Embryonic facial prominence (tissue), 1 donor: ENCODE data around the gene SLC7A14.

ENCODE experiments used
- DNase-seq: peaks from one replicate; pipeline ENCODE4 v3.0.0-alpha.2; 2016; ENCODE audit errors: extremely low spot score

The SLC7A14 gene

DNA sequence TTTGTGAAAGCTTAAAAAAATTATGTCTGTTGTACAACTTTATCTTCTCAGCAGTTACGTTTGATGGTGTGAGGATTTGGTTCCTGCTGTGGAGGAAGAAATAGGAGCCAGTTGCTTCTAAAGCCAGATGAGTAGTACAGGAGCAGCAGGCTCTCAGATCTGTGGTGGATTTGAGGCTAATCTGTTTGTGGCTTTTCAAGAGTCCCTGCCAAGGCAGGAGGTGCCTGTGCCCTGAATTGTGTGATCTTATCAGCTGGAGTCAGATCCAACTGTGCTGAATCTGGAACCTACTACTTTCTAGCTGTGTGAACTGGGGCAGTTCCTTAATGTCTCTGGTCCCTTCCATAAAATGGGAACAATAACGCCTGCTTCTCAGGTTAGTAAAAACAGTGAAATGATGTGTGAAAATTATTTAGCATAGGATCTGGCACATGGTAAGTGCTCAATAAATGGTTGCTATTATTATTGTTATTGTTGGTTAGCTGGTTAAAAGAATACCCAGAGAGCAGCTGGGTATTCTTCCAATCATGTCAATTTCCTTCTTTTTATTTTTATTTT is 159.6 kb downstream of the SLC7A14 start:
- DNase-seq, result no peak

- DNase-seq, result no peak
Measured at GRCh38 chr3:170425491-170426239, 160.2 kb downstream of the SLC7A14 start.

DNA sequence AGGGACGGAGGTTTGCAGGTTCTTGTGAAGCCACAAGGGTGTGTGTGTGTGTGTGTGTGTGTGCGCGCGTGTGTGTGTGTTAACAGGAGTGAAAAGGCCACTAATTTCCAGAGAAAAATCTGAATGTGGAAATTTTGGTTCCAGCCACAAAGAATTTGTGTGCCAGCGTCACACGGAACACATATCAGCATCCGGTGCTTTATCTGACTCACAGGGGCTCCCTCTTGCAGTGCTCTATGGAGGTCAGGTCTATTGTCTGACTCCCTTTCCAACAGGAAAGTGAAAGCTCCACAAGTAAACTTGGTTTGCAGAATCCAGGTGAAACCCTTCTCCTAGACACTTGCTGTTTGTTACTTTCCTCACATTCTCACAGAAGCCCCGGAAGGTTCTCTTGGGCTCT is 161.0 kb downstream of the SLC7A14 start:
- no peak for DNase-seq

- no peak for DNase-seq
Measured at GRCh38 chr3:170423001-170423615, 162.8 kb downstream of the SLC7A14 start.

GRCh38 chr3:170421758-170422157 is 164.1 kb downstream of the SLC7A14 start:
- DNase-seq, result no peak

GRCh38 chr3:170421111-170421641 is 164.7 kb downstream of the SLC7A14 start:
- no peak for DNase-seq

- no peak for DNase-seq
Measured at GRCh38 chr3:170420307-170420821, 165.5 kb downstream of the SLC7A14 start.

- no peak for DNase-seq
Measured at GRCh38 chr3:170419557-170420087, 166.3 kb downstream of the SLC7A14 start.

DNA sequence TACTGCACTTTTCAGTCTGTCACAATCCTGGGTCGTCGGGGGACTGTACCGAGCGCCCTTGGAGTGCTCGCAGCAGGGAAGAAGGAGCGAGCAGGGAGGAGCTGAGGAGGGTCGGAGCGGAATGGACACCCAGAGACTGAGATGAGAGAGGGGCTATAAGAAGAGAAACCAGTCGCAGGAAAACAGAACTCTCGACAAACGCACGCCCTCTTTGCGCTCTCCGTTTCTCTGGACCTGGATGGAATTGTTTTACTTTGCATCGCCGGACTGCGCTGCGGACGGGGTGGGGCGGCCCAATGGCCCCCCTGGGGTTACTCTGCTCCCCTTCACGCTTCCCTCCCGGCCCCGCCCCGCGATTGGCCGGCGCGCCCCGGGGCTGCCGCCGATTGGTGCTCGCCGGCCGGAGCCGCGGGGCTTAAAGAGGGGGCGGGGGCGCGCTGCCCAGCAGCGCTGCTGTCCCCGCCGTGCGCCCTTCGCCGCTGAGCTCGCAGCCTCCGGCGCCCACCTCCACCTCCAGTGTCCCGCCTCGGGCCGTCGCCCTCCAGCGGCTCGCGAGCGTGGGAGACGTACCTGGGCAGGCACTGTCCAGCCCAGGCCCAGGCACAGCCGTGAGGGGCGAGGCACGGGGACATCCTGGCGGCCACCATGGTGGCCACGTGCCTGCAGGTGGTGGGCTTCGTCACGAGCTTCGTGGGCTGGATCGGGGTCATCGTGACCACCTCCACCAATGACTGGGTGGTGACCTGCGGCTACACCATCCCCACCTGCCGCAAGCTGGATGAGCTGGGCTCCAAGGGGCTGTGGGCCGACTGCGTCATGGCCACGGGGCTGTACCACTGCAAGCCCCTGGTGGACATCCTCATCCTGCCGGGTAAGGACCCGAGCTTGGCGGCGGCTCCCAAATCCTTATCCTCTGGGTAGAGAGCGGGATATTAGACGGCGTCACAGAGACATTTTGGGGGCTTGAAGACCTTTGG is 167.2 kb downstream of the SLC7A14 start, which contains the start of gene CLDN11:
CLDN11 (plus strand) TSS at position 447 of the 977 bp plus-strand sequence; CDS start at position 646, 199 bp downstream.
- DNase-seq, result no peak

- no peak for DNase-seq
Measured at GRCh38 chr3:170417090-170417489, 168.8 kb downstream of the SLC7A14 start.

DNA sequence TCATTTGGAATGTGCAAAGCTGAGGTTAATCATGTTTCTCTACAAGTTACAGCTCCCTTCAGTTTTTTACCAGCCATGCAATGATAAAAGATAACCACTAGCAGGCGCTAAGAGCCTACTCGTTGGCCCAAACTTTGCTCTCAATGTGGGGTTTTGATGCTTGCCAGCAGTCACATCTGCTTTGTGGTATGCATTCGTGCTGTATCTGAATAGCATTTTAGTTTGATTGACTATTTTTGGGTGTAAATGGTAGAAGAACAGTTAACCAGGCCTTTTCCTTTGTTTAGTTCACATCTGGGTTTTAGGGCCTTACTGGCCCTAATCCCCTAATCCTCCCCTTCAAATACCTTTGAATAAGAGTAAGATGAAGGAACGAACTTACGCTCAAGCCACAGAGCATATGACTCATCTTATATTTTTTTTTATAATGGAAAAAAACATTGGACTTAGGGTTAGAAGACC is 171.6 kb downstream of the SLC7A14 start:
- DNase-seq, result peak; percentile 64

GRCh38 chr3:170413291-170413690 is 172.6 kb downstream of the SLC7A14 start:
- no peak for DNase-seq

DNA sequence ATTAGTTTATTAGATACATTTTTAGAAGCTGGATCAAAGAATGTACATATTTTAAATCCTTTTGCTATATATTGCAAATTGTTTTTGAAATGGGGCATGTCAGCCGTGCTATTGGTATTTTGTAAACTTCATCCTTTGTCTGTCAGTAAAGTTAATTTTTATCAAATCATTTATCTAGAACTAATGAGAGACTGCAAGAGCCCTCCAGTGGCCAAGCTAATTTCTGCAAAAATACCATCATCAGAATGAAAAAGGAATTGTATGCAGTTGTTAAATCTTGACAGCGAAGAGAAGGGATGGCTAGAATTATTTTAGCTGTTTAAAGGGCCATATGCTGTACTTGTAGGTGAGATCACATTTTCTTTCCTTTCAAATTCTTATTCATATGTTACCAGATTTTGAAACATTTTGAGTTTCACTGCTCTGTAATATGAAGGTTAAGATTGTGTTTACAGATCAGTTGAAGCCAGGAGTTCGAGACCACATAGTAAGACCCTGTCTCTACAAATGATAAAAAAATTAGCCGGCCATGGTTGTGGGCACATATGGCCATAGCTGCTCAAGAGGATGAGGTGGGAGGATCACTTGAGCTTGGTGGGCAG is 175.3 kb downstream of the SLC7A14 start:
- no peak for DNase-seq
